Mucosa of descending colon (tissue), 3 donors: ENCODE results near the gene ZBTB20. TPM values are rescaled to one million over a fixed set of nuclear protein-coding genes. Genes with fewer than 3 reads are reported as not detected.

Experiments used
- ATAC-seq: fragments of 200-7000 bp; cut with Tn5 transposase; one replicate; pipeline ENCODE4 v1.9.1; 2020; ENCODE audit warnings: mild to moderate bottlenecking, moderate library complexity
- DNase-seq, 3 donors: peaks; one replicate each; pipeline ENCODE4 v3.0.0-alpha.2; 2020
- H3K36me3 ChIP-seq: fragments of 200-600 bp; one replicate; pipeline ENCODE4 v1.8.0; 2021; ENCODE audit warnings: low read depth, mild to moderate bottlenecking
- H3K4me1 ChIP-seq: fragments of 200-600 bp; one replicate; pipeline ENCODE4 v1.8.0; 2021; ENCODE audit warnings: low read depth, mild to moderate bottlenecking
- H3K4me3 ChIP-seq: fragments of 200-600 bp; one replicate; pipeline ENCODE4 v1.8.0; 2021; ENCODE audit warnings: mild to moderate bottlenecking
- H3K9me3 ChIP-seq: fragments of 200-600 bp; one replicate; pipeline ENCODE4 v1.8.0; 2021; ENCODE audit warnings: mild to moderate bottlenecking
- CTCF ChIP-seq: fragments of 200-600 bp; IDR thresholded peaks from one replicate; pipeline ENCODE4 v1.8.0; 2022; ENCODE audit warnings: antibody characterized with exemption, mild to moderate bottlenecking
- intact Hi-C, 2 donors: fragments of 100-400 bp; cut with DNase I in 1 of 2; cut with micrococcal nuclease in 1 of 2; formaldehyde crosslinking; loops; one replicate each; pipeline versions ENCODE4 v1.11.0 to v1.11.1; 2022; cut with DNase I, micrococcal nuclease
- total RNA-seq, 3 donors: library from RNA; stranded (reverse); fragmentation: NEBNext Ultra II Directional in 2 of 3; extraction: Animal tissue kit (Norgen Biotek cat#: 25700) in 2 of 3; gene quantifications; one replicate each; pipeline versions ENCODE4 v1.2.1 to v1.2.4, GENCODE V29; 2021 to 2023
- donor health status: DM: no; HTN: no; CAD: no; lungs with moderate emphysema.
- donor health status: DM: no; HTN: no; CAD: no.
- donor health status: DM: no; HTN: yes; CAD: no.

Gene ZBTB20
- total RNA-seq, 3 donors from 2014 or later: 30.6 to 85.6 (median 37.3) TPM

- Histone ChIP-seq H3K36me3 (no peaks in the 10 kb centered on the region), H3K4me3 (no peak overlapping the region), H3K9me3 (no peaks in the 10 kb centered on the region), H3K4me1 (no peaks in the 10 kb centered on the region)
- ATAC-seq (no peak), DNase-seq (no peak)
- intact Hi-C loops: no loop called here
- TF ChIP-seq CTCF: no peak
Measured at GRCh38 chr3:114455432-114455831, 691.7 kb downstream of the ZBTB20 start.

- DNase-seq: no peak
- peak; percentile 12 for ATAC-seq
- TF ChIP-seq CTCF: no peak
- Histone ChIP-seq H3K4me3 (no peak overlapping the region), H3K9me3 (no peaks in the 10 kb centered on the region), H3K4me1 (no peaks in the 10 kb centered on the region), H3K36me3 (no peaks in the 10 kb centered on the region)
- intact Hi-C loops: no loop called here
Measured at GRCh38 chr3:114454551-114455251, 692.4 kb downstream of the ZBTB20 start.

GRCh38 chr3:114453361-114453780 lies 693.7 kb downstream of the ZBTB20 start:
- no peaks in the 10 kb centered on the region for H3K4me1 ChIP-seq
- intact Hi-C loops: no loop called here

GRCh38 chr3:114452937-114453336 lies 694.2 kb downstream of the ZBTB20 start:
- no peaks in the 10 kb centered on the region for H3K4me1 ChIP-seq
- H3K36me3 ChIP-seq: no peaks in the 10 kb centered on the region
- H3K9me3 ChIP-seq: no peaks in the 10 kb centered on the region
- H3K4me3 ChIP-seq: no peak overlapping the region
- DNase-seq (no peak), ATAC-seq (no peak)
- TF ChIP-seq CTCF: no peak
- intact Hi-C loops: no loop called here

More at GRCh38 chr3:114453361-114453780, 693.7 kb downstream of the ZBTB20 start:
- ATAC-seq: no peak
- Histone ChIP-seq H3K36me3 (no peaks in the 10 kb centered on the region), H3K9me3 (no peaks in the 10 kb centered on the region), H3K4me3 (no peak overlapping the region)
- DNase-seq: no peak
- TF ChIP-seq CTCF: no peak

GRCh38 chr3:114452256-114452655 lies 694.8 kb downstream of the ZBTB20 start:
- H3K4me1 ChIP-seq: no peaks in the 10 kb centered on the region
- intact Hi-C loops: no loop called here
- no peak for DNase-seq
- ATAC-seq: no peak
- no peaks in the 10 kb centered on the region for H3K36me3 ChIP-seq
- TF ChIP-seq CTCF: no peak
- H3K4me3 ChIP-seq: no peak overlapping the region
- H3K9me3 ChIP-seq: no peaks in the 10 kb centered on the region
